OCI-LY7 (cell line): ENCODE results near the gene FFAR2.

Experiments used
- CTCF ChIP-seq: fragments of 200-600 bp; sonication (generic); conservative IDR thresholded peaks from 2 replicates; pipeline ENCODE4 v1.5.1; 2014; ENCODE audit warnings: mild to moderate bottlenecking, antibody characterized with exemption, low read length, moderate library complexity, mixed read lengths
- EZH2phosphoT487 ChIP-seq: fragments of 200-600 bp; sonication (generic); IDR thresholded peaks from 2 replicates; pipeline ENCODE4 v1.6.1; 2018; ENCODE audit warnings: low read depth, borderline replicate concordance, mild to moderate bottlenecking, mixed run types, antibody characterized with exemption, low read length, moderate library complexity, mixed read lengths

- no peak for TF ChIP-seq CTCF
- TF ChIP-seq EZH2phosphoT487, result no peak
These were observed 31.7 kb upstream of the FFAR2 start for GRCh38 chr19:35416331-35416730.
